Ovary (tissue), 9 donors: ENCODE data around the gene MPND. TPM values are rescaled to one million over a fixed set of nuclear protein-coding genes. Genes with fewer than 3 reads are reported as not detected.

Experiments
- DNase-seq, 5 donors: peaks; one replicate each; pipeline ENCODE4 v3.0.0-alpha.2; 2019 to 2020
- H3K27ac ChIP-seq, 2 donors: fragments of 200-600 bp; one replicate each; pipeline versions ENCODE4 v1.5.1 to v1.8.0; 2019 to 2022
- H3K27me3 ChIP-seq: fragments of 200-600 bp; one replicate; pipeline ENCODE4 v1.8.0; 2022
- H3K36me3 ChIP-seq: fragments of 200-600 bp; sonication (generic); one replicate; pipeline ENCODE4 v1.5.1; 2019
- H3K4me1 ChIP-seq: one replicate; pipeline ENCODE4 v1.8.1; 2013; ENCODE audit warnings: mild to moderate bottlenecking, moderate library complexity; ENCODE audit not compliant: insufficient read depth
- H3K4me3 ChIP-seq: fragments of 200-600 bp; sonication (generic); one replicate; pipeline ENCODE4 v1.5.1; 2017
- H3K9me3 ChIP-seq, 2 donors: fragments of 200-600 bp in 1 of 2; sonication (generic) in 1 of 2; one replicate each; pipeline versions ENCODE4 v1.5.1 to v1.8.1; 2013 to 2019; ENCODE audit warnings: mild to moderate bottlenecking in 1 of 2, moderate library complexity in 1 of 2
- EP300 ChIP-seq: sonication (generic); formaldehyde crosslinking; IDR thresholded peaks from one replicate; pipeline ENCODE4 v1.6.1; 2017; ENCODE audit warnings: antibody characterized with exemption
- POLR2A ChIP-seq: fragments of 450-650 bp; IDR thresholded peaks from one replicate; pipeline ENCODE4 v1.6.1; 2017; ENCODE audit warnings: antibody characterized with exemption, mild to moderate bottlenecking, moderate library complexity
- WGBS, 3 donors: extraction: QIAGEN DNeasy Blood & Tissue Kit in 1 of 3; methylation state at CpG; one replicate each; pipeline versions ENCODE4 v1.1.5 to v1.1.7; 2013 to 2017; 5-methylcytosine and 5-hydroxymethylcytosine counted together
- intact Hi-C, 4 donors: fragments of 100-400 bp; cut with DNase I; formaldehyde crosslinking; loops; one replicate each; pipeline versions ENCODE4 v1.11.0 to v1.15.1; 2022 to 2023
- polyA plus RNA-seq, 2 donors: library from polyadenylated mRNA; stranded (reverse); fragments of 200-250 nt in 1 of 2; fragments of 350-450 nt in 1 of 2; fragmentation: Illumina TruSeq in 1 of 2; extraction: RNeasy Lipid Tissue Mini Kit (QIAGEN cat#74804) in 1 of 2; gene quantifications; one replicate each; pipeline ENCODE4 v1.2.3, GENCODE V29; 2013 to 2014
- total RNA-seq, 7 donors: library from RNA; depleted of rRNA in 2 of 7; stranded (reverse); fragments of >200 nt in 2 of 7; fragmentation: NEBNext Ultra II Directional in 3 of 7; extraction: Animal tissue kit (Norgen Biotek cat#: 25700) in 3 of 7; gene quantifications; one replicate each; pipeline versions ENCODE4 v1.1.0 to v1.2.4, GENCODE V29; 2016 to 2023
- TF ChIP-seq, protein P1 (sequence below), 3 donors: fragments of 450-650 bp in 2 of 3; fragments of 200-600 bp in 1 of 3; IDR thresholded peaks; one replicate each; pipeline versions ENCODE4 v1.5.1 to v1.8.0; 2016 to 2022; ENCODE audit warnings: antibody characterized with exemption in 3 of 3, mild to moderate bottlenecking in 1 of 3
- donor health status: DM: no; HTN: no; CAD: no; lungs with moderate emphysema.
- donor health status: DM: no; HTN: no; CAD: no.
- donor health status: Bipolar disorder and iron deficiency.
- donor health status: DM: yes; HTN: yes; CAD: no.
- donor health status: DM: no; HTN: no; CAD: no.
- donor health status: DM: yes; HTN: yes; CAD: no.

Gene MPND
- total and polyA plus RNA-seq, 9 donors: 2.4 to 31.1 (median 15.1) TPM

DNA sequence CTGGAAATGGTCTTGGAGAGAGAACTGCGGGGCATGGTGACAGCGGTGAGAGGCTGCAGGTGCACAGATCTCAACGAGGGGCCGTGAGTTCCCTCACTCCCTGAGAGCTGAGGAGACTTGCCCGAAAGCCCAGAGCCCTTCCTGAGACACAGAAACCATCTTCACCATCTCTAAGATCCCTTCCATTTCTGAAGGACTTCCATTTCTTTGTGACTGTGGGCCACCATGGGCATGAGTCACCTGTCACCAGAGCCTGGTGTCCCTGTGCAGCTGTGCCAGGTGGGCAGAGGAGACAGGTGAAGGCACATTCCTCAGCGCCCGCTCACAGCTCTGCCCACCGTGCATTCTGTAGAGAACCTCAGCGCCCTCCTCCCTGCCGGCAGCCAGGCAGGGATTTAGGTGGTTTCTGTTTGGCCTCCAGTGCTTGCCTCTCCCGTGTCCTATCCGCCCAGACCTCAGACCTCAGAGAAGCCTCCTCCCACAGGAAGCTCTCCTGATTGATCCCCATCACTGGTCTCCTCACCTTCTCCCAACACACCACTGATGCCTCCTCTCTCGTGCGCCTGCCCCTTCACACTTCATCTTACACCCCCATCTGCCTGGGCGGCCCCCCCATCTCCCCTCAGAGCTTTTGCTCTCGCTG is 32.8 kb downstream of the MPND start:
- Histone ChIP-seq H3K4me1 (peaks cover 44% of the 10 kb centered on the region), H3K27me3 (no peaks in the 10 kb centered on the region), H3K9me3 (no peaks in the 10 kb centered on the region), H3K36me3 (no peaks in the 10 kb centered on the region), H3K27ac (peak overlapping the region in 1 of 2 donors; percentile 12), H3K4me3 (no peak overlapping the region)
- WGBS, 3 donors: 79 to 82% (median 81%) methylated on average over 16 of the region's 16 CpGs
- no peak for TF ChIP-seq POLR2A
- TF ChIP-seq, protein P1, sequence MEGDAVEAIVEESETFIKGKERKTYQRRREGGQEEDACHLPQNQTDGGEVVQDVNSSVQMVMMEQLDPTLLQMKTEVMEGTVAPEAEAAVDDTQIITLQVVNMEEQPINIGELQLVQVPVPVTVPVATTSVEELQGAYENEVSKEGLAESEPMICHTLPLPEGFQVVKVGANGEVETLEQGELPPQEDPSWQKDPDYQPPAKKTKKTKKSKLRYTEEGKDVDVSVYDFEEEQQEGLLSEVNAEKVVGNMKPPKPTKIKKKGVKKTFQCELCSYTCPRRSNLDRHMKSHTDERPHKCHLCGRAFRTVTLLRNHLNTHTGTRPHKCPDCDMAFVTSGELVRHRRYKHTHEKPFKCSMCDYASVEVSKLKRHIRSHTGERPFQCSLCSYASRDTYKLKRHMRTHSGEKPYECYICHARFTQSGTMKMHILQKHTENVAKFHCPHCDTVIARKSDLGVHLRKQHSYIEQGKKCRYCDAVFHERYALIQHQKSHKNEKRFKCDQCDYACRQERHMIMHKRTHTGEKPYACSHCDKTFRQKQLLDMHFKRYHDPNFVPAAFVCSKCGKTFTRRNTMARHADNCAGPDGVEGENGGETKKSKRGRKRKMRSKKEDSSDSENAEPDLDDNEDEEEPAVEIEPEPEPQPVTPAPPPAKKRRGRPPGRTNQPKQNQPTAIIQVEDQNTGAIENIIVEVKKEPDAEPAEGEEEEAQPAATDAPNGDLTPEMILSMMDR (IDR thresholded peaks at IDR 0.05): no peak
- no peak for TF ChIP-seq EP300
- intact Hi-C loops: no loop called here
- no peak for DNase-seq

- H3K4me3 ChIP-seq: no peak overlapping the region
- WGBS, 3 donors: 69 to 78% (median 73%) methylated on average over 10 of the region's 10 CpGs
- H3K4me1 ChIP-seq: peaks cover 41% of the 10 kb centered on the region
- H3K9me3 ChIP-seq: no peaks in the 10 kb centered on the region
- no peaks in the 10 kb centered on the region for H3K27me3 ChIP-seq
- intact Hi-C loops: no loop called here
- TF ChIP-seq POLR2A (no peak), EP300 (no peak)
- TF ChIP-seq, protein P1 (IDR thresholded peaks at IDR 0.05): no peak
- no peak for DNase-seq
- peak overlapping the region in 1 of 2 donors; percentile 12 for H3K27ac ChIP-seq
- H3K36me3 ChIP-seq: no peaks in the 10 kb centered on the region
Measured at GRCh38 chr19:4376671-4376990, 33.3 kb downstream of the MPND start.

DNA sequence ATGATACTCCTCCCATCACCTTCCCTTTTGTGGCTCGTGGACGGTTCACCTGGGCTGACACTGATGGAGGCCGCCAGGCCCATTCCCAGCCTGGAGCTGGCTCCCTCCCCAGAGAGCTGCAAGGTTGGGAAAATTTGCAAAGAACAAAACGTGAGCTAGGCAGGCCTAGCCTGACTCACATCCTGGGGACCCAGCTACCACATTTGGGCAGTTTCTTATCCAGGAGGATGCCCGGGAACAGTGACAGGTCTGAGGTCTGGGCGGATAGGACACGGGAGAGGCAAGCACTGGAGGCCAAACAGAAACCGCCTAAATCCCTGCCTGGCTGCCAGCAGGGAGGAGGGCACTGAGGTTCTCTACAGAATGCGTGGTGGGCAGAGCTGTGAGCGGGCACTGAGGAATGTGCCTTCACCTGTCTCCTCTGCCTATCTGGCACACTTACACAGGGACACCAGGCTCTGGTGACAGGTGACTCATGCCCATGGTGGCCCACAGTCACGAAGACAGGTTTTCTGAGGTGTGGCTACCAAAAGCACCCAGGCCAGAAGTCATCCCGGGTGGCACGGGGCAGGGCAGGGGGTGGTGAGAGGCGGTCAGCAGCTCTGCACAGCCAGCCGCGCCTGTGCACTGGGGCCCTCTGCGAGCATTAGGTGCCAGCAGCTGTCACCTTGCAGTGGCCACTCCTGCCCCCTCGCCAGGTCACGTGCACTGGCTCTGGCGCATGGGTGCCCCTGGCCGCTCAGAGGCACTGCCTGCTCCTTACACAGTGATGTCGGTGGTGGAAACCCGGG is 33.8 kb downstream of the MPND start:
- Histone ChIP-seq H3K4me1 (peaks cover 36% of the 10 kb centered on the region), H3K9me3 (no peaks in the 10 kb centered on the region), H3K27ac (no peak overlapping the region), H3K36me3 (no peaks in the 10 kb centered on the region), H3K27me3 (no peaks in the 10 kb centered on the region), H3K4me3 (no peak overlapping the region)
- intact Hi-C loops: no loop called here
- peak in 1 of 5 donors; percentile 15 for DNase-seq
- no peak for TF ChIP-seq POLR2A
- TF ChIP-seq, protein P1 (IDR thresholded peaks at IDR 0.05): no peak
- TF ChIP-seq EP300: no peak
- 82 to 84% (median 84%) methylated on average over 23 of the region's 23 CpGs for WGBS, 3 donors

GRCh38 chr19:4378886-4379285 is 35.5 kb downstream of the MPND start:
- H3K27ac ChIP-seq: no peak overlapping the region
- no peak for TF ChIP-seq EP300
- TF ChIP-seq POLR2A: no peak
- TF ChIP-seq, protein P1 (IDR thresholded peaks at IDR 0.05): no peak
- no peak overlapping the region for H3K4me3 ChIP-seq
- intact Hi-C loops: no loop called here
- H3K27me3 ChIP-seq: no peaks in the 10 kb centered on the region
- no peaks in the 10 kb centered on the region for H3K36me3 ChIP-seq
- DNase-seq: no peak
- peaks cover 27% of the 10 kb centered on the region for H3K4me1 ChIP-seq
- 91 to 97% (median 94%) methylated on average over 11 of the region's 11 CpGs for WGBS, 3 donors
- H3K9me3 ChIP-seq: no peaks in the 10 kb centered on the region
